ENCODE data around the gene EFCAB6.

The EFCAB6 gene

DNA sequence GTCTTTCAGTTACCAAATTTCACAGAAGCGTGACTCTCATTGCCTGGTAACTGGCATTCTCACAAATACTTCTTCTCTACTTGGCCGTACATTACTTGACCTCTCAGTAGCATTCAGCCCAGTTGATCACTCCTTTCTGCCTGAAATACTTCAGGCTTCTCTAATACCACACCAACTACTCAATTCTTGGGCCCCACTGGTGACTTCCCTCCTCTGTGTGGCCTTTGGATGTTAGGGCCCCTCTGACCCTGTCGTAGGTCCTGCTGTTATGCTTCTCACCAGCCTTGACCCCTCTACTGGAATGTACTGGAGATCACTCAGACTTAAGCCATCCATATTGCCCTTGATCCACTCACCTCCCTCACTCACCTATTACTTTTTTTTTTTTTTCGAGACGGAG is 2.2 kb upstream of the EFCAB6 start:
- no peaks in the 10 kb centered on the region for H3K9me3 Mint-ChIP-seq
- no peak overlapping the region for H3K27ac Mint-ChIP-seq
- no peak for ATAC-seq
- H3K27me3 Mint-ChIP-seq: no peaks in the 10 kb centered on the region
- DNase-seq: no peak
- peaks cover 39% of the 10 kb centered on the region for H3K4me1 Mint-ChIP-seq
- peak overlapping the region; percentile 2 to 45 for H3K4me3 Mint-ChIP-seq

DNA sequence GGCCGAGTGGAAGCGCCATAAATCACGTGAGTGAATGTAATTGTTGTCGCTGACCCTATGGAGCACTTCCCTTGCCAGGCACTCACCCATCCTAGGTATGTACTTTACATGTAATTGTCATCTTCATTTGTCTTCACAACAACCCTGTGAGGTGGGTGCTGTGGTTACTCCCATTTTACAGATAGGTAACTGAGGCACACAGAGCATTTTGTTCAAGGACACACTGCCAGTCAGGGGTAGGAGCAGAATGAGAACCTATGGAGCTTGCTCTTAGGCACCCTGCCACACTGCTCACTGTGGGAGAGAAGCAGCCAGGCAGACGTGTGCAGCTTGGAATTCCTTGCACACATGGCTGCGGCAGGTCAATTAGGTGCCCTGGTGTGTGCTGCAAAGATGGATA is 785 bp upstream of the EFCAB6 start:
- H3K9me3 Mint-ChIP-seq: no peaks in the 10 kb centered on the region
- H3K4me3 Mint-ChIP-seq: peak overlapping the region; percentile 88 to 94
- ATAC-seq (no peak), DNase-seq (no peak)
- no peaks in the 10 kb centered on the region for H3K27me3 Mint-ChIP-seq
- H3K27ac Mint-ChIP-seq: peak overlapping the region; percentile 87 to 93
- peaks cover 39% of the 10 kb centered on the region for H3K4me1 Mint-ChIP-seq

DNA sequence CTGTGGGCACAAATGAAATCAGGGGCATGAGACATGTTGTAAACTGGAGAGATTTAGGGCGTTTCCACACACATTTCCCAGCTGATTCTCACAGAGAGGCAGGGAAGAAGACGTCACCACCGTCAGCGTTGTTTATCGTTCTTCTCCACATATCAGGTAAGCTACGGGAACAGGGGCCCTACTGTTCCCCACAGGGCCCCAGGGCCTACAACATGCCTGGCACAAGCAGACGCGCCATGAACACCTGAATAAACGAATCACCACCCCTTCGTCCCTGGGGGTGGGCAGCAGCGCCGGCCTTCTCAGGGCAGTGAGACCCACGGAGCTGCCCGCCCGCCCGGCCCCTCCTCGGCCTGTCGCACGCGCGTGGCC is 342 bp downstream of the EFCAB6 start:
- peaks cover 39% of the 10 kb centered on the region for H3K4me1 Mint-ChIP-seq
- peak overlapping the region; percentile 88 to 94 for H3K4me3 Mint-ChIP-seq
- no peak for DNase-seq

DNA sequence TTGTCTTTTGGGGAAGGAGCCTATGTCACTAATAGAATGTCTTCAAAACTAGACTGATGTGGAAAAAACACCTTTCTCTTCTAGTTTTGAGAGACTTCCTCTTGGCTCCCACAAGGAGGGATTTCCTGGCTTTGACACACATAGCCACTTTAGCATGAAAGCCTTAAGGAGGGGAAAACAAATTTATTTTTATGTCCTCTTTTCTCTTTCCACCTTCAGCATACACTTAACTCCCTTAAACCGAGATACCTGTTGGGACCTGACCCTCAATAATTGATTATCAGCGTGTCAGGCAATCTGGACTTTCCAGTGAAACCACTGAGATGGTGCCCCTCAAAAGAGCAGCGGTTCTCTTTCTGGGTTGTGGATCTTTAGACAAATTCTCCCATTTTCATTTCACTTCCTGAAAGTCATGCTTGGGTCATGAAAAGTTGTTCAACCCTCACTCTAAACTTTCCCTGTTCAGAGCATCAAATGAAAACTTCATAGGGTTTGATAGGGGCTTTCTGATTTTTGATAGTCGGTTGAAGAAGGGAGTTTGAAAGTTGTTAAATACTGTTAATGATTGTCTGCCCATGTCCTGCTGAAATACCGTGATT is 9.1 kb downstream of the EFCAB6 start:
- ATAC-seq (no peak), DNase-seq (no peak)
- Mint-ChIP-seq H3K9me3 (peaks cover 8 to 24% of the 10 kb centered on the region in 2 donors), H3K4me3 (no peak overlapping the region), H3K4me1 (no peaks in the 10 kb centered on the region), H3K27ac (no peak overlapping the region), H3K27me3 (peaks cover 14% of the 10 kb centered on the region)

More for the DNA sequence above, 342 bp downstream of the EFCAB6 start:
- Mint-ChIP-seq H3K9me3 (no peaks in the 10 kb centered on the region), H3K27ac (peak overlapping the region; percentile 87 to 93), H3K27me3 (no peaks in the 10 kb centered on the region)
- ATAC-seq: peak; percentile 22

DNA sequence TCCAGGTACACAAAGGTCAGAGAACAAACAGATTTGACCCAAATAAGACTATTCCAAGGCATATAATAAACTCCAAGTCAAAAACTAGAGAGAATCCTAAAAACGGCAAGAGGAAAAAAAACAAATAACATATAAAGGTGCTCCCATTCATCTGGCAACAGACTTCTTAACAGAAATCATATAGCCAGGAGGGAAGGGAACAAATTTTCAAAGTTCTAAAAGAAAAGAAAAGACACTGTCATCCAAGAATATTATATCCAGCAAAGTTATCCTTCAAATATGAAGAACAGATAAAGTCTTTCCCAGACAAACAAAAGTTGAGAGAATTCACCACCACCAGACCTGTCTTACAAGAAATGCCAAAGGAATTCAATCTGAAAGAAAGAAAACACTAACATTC is 11.1 kb downstream of the EFCAB6 start:
- H3K9me3 Mint-ChIP-seq: peaks cover 8 to 24% of the 10 kb centered on the region in 2 donors
- no peak overlapping the region for H3K4me3 Mint-ChIP-seq
- H3K27ac Mint-ChIP-seq: no peak overlapping the region
- ATAC-seq (no peak), DNase-seq (no peak)
- no peaks in the 10 kb centered on the region for H3K4me1 Mint-ChIP-seq
- H3K27me3 Mint-ChIP-seq: peaks cover 18% of the 10 kb centered on the region

DNA sequence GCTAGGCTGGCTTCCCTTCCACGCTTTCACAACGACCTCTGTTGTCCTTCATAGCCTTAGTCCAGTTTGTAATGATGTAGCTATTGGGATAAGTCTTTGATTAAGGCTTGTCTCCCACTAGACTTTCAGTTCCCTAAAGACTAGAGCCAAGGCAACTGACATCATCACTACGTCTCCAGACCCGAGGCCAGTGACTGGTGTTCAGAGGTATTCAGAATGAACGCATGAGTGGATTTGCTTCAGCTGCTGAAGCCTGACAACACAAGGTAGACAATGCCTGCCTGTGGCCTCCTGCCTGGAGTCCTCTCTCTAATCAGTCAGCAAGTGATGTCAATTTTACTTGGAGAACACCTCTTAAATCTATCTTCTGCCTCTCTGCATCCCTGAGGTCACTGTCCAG is 13.6 kb downstream of the EFCAB6 start:
- H3K27ac Mint-ChIP-seq: no peak overlapping the region
- peaks cover 29% of the 10 kb centered on the region for H3K27me3 Mint-ChIP-seq
- H3K9me3 Mint-ChIP-seq: peaks cover 8 to 24% of the 10 kb centered on the region in 2 donors
- H3K4me1 Mint-ChIP-seq: no peaks in the 10 kb centered on the region
- no peak for DNase-seq
- no peak for ATAC-seq
- no peak overlapping the region for H3K4me3 Mint-ChIP-seq

DNA sequence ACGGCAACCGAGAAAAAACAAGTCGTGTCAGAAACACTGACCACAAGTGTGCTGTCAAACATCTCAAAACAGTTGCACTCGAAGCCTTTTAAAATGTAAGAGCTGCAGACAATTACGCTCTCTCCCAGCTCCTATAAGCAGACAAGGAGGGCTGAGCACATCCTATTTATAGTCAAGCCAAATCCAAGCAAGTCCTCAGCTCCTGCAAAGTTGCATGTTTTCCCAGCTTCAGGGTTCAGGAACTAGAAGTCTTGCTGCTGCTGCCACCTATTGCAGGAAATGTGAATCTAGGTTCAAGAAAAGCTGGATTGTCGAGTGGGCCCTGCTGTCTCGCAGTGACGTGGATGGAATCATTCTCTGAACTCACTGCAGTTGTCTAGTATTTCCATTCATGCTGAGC is 15.5 kb downstream of the EFCAB6 start:
- ATAC-seq (no peak), DNase-seq (no peak)
- Mint-ChIP-seq H3K9me3 (peaks cover 8 to 21% of the 10 kb centered on the region in 2 donors), H3K27ac (no peak overlapping the region), H3K4me3 (no peak overlapping the region), H3K27me3 (peaks cover 29% of the 10 kb centered on the region), H3K4me1 (no peaks in the 10 kb centered on the region)

DNA sequence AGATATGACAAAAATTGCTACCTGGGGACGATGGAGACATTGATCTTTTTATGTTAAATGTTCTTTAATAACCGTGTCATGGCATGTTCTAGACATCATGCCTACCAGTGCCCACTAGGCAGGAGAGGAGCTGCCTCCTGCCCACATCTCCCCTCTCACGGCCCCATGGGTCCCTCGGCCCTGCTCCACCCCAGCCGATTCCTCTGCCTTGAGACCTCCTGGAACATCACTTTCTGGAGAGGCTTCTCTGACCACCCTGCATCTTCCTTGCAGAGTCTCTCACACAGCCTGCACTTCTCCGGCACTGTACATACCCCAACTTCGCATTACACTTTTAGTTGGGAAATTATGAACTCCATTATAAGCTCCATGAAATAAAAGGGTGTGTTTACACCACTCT is 16.8 kb downstream of the EFCAB6 start:
- no peak for ATAC-seq
- H3K9me3 Mint-ChIP-seq: peaks cover under 1 to 8% of the 10 kb centered on the region in 2 donors

DNA sequence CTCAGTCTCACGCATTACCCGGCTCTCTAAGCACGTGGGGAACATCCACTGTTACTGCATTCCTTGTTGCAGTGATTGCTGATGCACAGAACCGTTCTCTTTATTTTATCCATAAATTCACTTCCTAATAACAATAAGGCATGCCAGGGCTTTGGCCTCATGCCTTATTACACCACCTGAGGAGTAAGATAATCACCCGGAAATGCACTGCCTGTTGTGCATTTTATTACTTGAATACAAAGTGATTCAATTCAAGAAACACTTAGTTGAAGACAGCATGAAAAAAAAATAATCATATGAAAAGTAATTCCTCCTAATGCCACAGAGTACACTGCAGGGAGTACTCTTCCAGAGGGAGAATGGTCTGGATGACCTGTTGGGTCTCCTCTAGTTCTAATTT is 19.2 kb downstream of the EFCAB6 start:
- Mint-ChIP-seq H3K4me3 (no peak overlapping the region), H3K27ac (no peak overlapping the region), H3K9me3 (no peaks in the 10 kb centered on the region), H3K27me3 (peaks cover 23% of the 10 kb centered on the region), H3K4me1 (no peaks in the 10 kb centered on the region)
- DNase-seq (no peak), ATAC-seq (no peak)

More for the DNA sequence above, 16.8 kb downstream of the EFCAB6 start:
- peaks cover 23% of the 10 kb centered on the region for H3K27me3 Mint-ChIP-seq
- H3K4me3 Mint-ChIP-seq: no peak overlapping the region
- no peaks in the 10 kb centered on the region for H3K4me1 Mint-ChIP-seq
- DNase-seq: no peak
- no peak overlapping the region for H3K27ac Mint-ChIP-seq

DNA sequence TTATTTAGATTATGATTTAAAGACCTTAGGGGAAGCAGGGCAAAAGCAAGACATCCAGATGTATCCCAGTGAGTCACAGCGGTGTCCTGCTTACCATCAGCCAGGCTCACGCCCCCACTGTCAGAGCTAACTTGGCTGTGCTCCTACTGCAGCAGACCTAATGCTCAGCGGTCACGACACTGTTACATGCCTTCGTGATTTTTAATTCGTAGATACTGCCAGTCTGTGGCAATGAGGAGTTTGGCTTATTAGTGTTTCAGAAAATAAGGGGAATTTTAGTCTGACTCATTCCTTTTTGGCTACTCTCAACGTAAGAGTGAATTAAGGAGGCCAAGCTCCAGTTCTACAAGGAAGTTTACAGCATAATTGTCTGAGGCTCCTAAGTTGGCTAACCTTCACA is 22.7 kb downstream of the EFCAB6 start:
- ATAC-seq (no peak), DNase-seq (no peak)
- H3K27ac Mint-ChIP-seq: no peak overlapping the region

DNA sequence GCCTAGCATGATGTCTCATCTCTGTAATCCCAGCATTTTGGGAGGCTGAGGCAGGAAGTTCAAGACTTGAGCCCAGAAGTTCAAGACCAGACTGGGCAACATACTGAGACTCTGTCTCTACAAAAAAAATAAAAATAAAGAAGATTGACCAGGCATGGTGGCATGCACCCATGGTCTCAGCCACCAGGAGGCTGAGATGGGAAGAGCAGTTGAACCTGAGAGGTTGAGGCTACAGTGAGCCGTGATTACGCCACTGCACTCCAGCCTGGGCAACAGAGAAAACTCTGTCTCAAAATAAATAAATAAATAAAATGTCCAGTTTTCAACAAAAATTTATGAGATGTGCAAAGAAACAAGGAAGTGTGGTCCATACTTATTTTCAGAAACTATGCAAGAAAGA is 28.3 kb downstream of the EFCAB6 start:
- Mint-ChIP-seq H3K4me1 (no peaks in the 10 kb centered on the region), H3K9me3 (no peaks in the 10 kb centered on the region), H3K27ac (no peak overlapping the region), H3K4me3 (no peak overlapping the region), H3K27me3 (peaks cover 15% of the 10 kb centered on the region)
- DNase-seq: no peak
- ATAC-seq: no peak

More for the DNA sequence above, 22.7 kb downstream of the EFCAB6 start:
- H3K4me1 Mint-ChIP-seq: no peaks in the 10 kb centered on the region
- peaks cover 21% of the 10 kb centered on the region for H3K27me3 Mint-ChIP-seq
- no peak overlapping the region for H3K4me3 Mint-ChIP-seq
- no peaks in the 10 kb centered on the region for H3K9me3 Mint-ChIP-seq

DNA sequence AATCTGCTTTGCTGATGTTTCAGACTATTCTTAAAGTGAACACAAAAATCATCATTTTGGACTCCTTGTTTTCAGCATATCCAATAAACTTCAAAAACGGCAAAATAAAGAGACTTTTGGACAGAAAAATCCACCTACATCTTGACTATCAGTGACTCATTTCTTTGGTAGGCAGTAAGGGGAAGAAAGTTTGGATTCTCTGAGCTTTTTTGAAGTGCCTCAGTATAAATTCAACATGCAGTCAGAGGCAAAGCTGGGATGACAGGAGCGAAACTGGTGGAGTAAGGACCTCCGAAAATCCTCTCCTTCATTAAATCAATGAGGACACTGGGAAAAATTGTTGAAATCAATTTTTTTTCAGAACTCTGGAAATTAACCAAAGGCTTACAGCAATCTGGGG is 29.7 kb downstream of the EFCAB6 start:
- no peak overlapping the region for H3K4me3 Mint-ChIP-seq
- H3K27me3 Mint-ChIP-seq: peaks cover 13% of the 10 kb centered on the region
- ATAC-seq (no peak), DNase-seq (no peak)
- no peaks in the 10 kb centered on the region for H3K4me1 Mint-ChIP-seq
- no peak overlapping the region for H3K27ac Mint-ChIP-seq
- no peaks in the 10 kb centered on the region for H3K9me3 Mint-ChIP-seq

DNA sequence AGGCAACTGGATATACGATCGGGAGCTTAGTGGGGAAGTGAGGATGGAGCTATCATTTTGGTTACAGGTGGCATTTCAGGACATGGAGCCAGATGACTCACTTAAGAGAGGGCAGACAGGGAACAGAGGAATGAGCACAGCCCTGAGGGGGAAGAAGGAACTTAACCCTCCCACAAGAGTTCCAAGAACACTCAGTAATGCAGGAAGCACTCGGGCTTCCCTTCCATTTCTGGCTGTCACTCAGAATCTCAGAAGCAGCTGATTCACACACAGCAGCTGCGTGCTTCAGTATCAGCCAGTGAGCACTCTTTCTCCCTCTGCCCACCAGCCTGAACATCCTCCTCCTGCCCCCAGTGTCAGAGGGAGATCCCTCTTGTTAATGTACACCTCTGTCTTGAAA is 34.8 kb downstream of the EFCAB6 start:
- no peak for ATAC-seq
- H3K9me3 Mint-ChIP-seq: no peaks in the 10 kb centered on the region
- no peak for DNase-seq
- H3K27me3 Mint-ChIP-seq: peaks cover 8% of the 10 kb centered on the region
- no peaks in the 10 kb centered on the region for H3K4me1 Mint-ChIP-seq
- no peak overlapping the region for H3K27ac Mint-ChIP-seq
- no peak overlapping the region for H3K4me3 Mint-ChIP-seq

DNA sequence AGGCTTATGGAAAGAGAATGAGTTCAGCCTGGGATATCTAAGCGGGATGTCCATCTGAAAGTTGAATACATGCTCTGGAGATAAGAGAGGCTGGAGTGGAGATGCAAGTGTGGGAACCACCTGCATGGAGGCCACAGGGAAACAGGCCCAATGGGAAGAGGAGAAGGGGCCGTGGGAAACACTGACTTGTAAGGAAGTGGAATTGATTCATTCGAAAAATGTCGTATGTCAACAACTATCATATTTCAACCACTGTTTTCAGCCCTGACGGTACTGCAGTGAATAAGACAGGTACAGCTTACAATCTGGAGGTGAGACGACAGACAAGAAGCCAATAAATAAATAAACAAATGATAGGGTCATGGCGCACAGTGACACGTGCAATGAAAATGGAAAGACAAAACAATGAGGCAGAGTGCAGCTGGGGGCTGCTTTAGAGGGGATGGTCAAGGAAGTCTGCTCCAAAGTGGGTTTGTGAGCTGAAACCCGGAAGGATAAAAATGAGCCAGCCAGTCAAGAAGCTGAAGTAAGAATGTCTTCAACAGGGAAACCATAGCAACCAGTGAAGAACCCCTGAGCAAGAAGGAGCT is 35.9 kb downstream of the EFCAB6 start:
- Mint-ChIP-seq H3K27me3 (peaks cover 8% of the 10 kb centered on the region), H3K4me3 (no peak overlapping the region), H3K27ac (peak overlapping the region in 1 of 2 donors; percentile 7), H3K9me3 (no peaks in the 10 kb centered on the region), H3K4me1 (no peaks in the 10 kb centered on the region)
- no peak for ATAC-seq
- no peak for DNase-seq

DNA sequence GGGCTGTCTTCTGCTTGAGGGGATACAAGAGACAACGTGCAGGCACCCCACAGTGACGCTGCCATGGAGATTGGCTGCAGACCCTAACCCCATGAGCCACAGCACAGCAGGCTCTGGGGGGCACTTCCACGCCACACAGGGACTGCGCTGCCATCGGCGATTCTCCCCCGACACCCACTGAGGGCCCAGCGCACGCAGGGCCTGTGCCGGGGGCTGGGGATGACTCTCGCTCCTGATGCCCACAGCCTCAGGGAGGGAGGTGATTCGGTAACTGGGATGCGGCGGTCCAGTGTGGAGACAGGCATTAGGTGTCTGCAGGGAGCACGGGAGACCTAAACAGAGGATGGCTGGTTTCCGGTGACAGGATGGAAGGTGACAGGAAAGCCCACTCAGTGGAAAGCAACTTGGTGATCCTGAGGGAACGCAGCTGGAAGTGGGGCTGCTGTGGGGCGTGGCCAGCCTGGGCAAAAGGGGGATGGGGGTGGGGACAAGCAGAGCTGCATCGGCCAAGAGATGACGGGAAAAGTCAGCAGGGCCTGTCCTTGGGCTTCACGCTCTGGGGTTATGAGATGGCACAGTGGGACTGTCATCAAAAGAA is 37.7 kb downstream of the EFCAB6 start:
- H3K9me3 Mint-ChIP-seq: no peaks in the 10 kb centered on the region
- no peaks in the 10 kb centered on the region for H3K4me1 Mint-ChIP-seq
- no peak for ATAC-seq
- no peak overlapping the region for H3K4me3 Mint-ChIP-seq
- no peak overlapping the region for H3K27ac Mint-ChIP-seq
- DNase-seq: no peak
- H3K27me3 Mint-ChIP-seq: peaks cover 8% of the 10 kb centered on the region

DNA sequence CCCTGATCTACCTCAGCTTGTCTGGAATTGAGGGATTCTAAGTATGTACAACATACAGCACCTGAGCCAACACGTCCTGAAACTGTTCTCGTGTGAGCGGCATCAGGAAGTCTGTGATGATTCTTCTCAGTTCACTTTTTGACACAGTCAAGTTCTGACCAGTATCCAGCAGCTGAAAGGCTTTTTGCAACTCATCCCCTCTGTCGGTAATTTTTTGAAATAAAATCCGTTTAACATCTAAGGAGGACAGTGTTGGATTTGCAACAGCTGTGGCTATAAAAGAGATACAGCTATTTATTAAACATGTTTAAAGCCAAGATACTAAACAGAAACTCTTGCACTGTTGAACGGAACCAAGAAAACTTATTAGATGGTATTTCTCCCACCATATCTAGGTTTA is 39.3 kb downstream of the EFCAB6 start:
- Mint-ChIP-seq H3K27me3 (peaks cover 8% of the 10 kb centered on the region), H3K4me1 (no peaks in the 10 kb centered on the region), H3K4me3 (no peak overlapping the region), H3K9me3 (no peaks in the 10 kb centered on the region), H3K27ac (no peak overlapping the region)
- ATAC-seq (no peak), DNase-seq (no peak)

DNA sequence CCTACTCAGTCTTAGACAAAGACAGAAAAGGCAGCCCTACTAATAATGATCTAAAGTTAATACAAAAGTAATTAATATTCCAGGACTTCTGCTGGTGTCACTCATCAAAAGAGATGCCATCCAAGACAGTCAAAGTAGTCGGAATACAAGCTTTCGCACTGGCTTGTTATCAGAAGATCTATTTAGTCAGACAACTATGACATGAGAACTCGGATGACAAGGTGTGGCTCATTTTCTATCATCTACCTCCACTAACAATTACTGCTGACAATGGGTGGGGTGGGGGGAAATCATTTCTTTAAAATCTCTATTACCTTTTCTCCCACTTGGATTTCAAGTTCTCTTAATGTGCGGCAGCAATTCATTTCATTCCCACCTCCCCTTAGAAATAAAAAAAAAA is 56.7 kb downstream of the EFCAB6 start:
- DNase-seq: no peak
- H3K9me3 Mint-ChIP-seq: no peaks in the 10 kb centered on the region
- H3K27ac Mint-ChIP-seq: no peak overlapping the region
- ATAC-seq: no peak
- no peak overlapping the region for H3K4me3 Mint-ChIP-seq
- H3K27me3 Mint-ChIP-seq: peaks cover 20% of the 10 kb centered on the region
- H3K4me1 Mint-ChIP-seq: no peaks in the 10 kb centered on the region
